Neural cell (in vitro differentiated cells): Measurements from ENCODE around the gene TNK2.

Source experiments
- CTCF ChIP-seq: fragments of 450-650 bp; IDR thresholded peaks from 2 replicates; pipeline ENCODE4 v1.5.1; 2014; ENCODE audit warnings: antibody characterized with exemption, mild to moderate bottlenecking, moderate library complexity; ENCODE audit not compliant: poor library complexity, severe bottlenecking
- EP300 ChIP-seq: fragments of 450-650 bp; conservative IDR thresholded peaks from 2 replicates; pipeline ENCODE4 v1.6.1; 2014; ENCODE audit warnings: antibody characterized with exemption, mild to moderate bottlenecking, moderate library complexity; ENCODE audit not compliant: poor library complexity, severe bottlenecking
- EZH2 ChIP-seq: fragments of 200-600, 300-800 bp; shearing (Covaris generic), sonication (generic); IDR thresholded peaks from 2 replicates; pipeline ENCODE4 v1.6.1; 2014; ENCODE audit warnings: antibody characterized with exemption, low read length, borderline replicate concordance, mild to moderate bottlenecking; ENCODE audit not compliant: insufficient read depth, poor library complexity, severe bottlenecking
- MXI1 ChIP-seq: fragments of 450-650 bp; conservative IDR thresholded peaks from 2 replicates; pipeline ENCODE4 v1.6.1; 2014; ENCODE audit warnings: antibody characterized with exemption, mild to moderate bottlenecking; ENCODE audit not compliant: poor library complexity, severe bottlenecking
- POLR2AphosphoS5 ChIP-seq: IDR thresholded peaks from 2 replicates; pipeline ENCODE4 v1.6.1; 2012
- RAD21 ChIP-seq: fragments of 450-650 bp; conservative IDR thresholded peaks from 2 replicates; pipeline ENCODE4 v1.6.1; 2014; ENCODE audit warnings: antibody characterized with exemption, mild to moderate bottlenecking, moderate library complexity
- REST ChIP-seq: IDR thresholded peaks from 2 replicates; pipeline ENCODE4 v1.6.1; 2012; ENCODE audit warnings: borderline replicate concordance
- SMC3 ChIP-seq: fragments of 450-650 bp; conservative IDR thresholded peaks from 2 replicates; pipeline ENCODE4 v1.6.1; 2014; ENCODE audit warnings: antibody characterized with exemption, mild to moderate bottlenecking, moderate library complexity; ENCODE audit not compliant: poor library complexity
- TAF1 ChIP-seq: IDR thresholded peaks from 2 replicates; pipeline ENCODE4 v1.6.1; 2012; ENCODE audit warnings: low read depth

DNA sequence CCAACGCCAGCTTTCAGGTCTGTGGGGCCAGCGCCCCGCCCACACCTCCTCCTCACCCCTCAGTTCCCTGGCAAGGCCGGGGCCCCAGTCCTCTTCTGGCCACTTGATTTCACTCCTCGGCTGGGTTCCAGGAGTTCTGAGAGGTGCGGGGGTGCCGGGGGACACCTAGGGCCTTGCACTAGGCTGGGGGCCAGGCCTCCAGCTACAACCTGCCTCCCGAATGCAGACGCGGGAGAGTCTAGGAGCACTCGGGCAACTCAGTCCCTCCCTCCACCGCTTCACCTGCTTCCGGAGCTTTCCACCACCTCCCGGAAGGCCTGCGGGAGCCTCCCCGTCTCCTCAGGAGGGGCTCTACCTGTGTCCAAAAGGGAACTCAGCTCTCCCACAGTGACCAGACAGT lies 35.6 kb downstream of the TNK2 start:
- TF ChIP-seq CTCF = no peak
- no peak for TF ChIP-seq TAF1
- no peak for TF ChIP-seq SMC3
- TF ChIP-seq EZH2 = no peak
- no peak for TF ChIP-seq POLR2AphosphoS5
- TF ChIP-seq RAD21 = no peak
- TF ChIP-seq REST = no peak
- TF ChIP-seq EP300 = no peak
- no peak for TF ChIP-seq MXI1
